Measurements from ENCODE around the gene RPF1. TPM values are rescaled to one million over a fixed set of nuclear protein-coding genes. Genes with fewer than 3 reads are reported as not detected.
A peak's percentile ranks its signal among the peaks of the same experiment; 100 is the strongest.

RPF1 gene
- total and polyA plus RNA-seq, 2 of the 8 experiments (the other 6 are each of a cell fraction or from before 2014, with no cell fraction given): 18.7 to 41.8 TPM

GRCh38 chr1:84506729-84507453 is 27.8 kb downstream of the RPF1 start:
- no peak overlapping the region for H3K14ac ChIP-seq (ENCODE audit: insufficient read length)
- FAIRE-seq: no peak
- peak overlapping the region; percentile 79 to 100 for H3K4me2 ChIP-seq (ENCODE audit: insufficient read depth in 1 of 2, low read depth in 2 of 2, low read length in 2 of 2)
- peak overlapping the region; percentile 81; the same call in 1 of the 2 replicates for H4K8ac ChIP-seq (ENCODE audit: extremely low read depth, insufficient read depth, low read length)
- TF ChIP-seq SRF (IDR thresholded peaks at IDR 0.05; ENCODE audit: low read depth, low read length): no peak
- peak; percentile 31 for TF ChIP-seq CTBP2 (IDR thresholded peaks at IDR 0.05; ENCODE audit: borderline replicate concordance, insufficient read depth, insufficient read length, low read length)
- TF ChIP-seq RFX5 (IDR thresholded peaks at IDR 0.05; ENCODE audit: borderline replicate concordance, low read depth, low read length): no peak
- TF ChIP-seq HDAC6 (IDR thresholded peaks at IDR 0.05; ENCODE audit: low read depth, low read length): no peak
- H3K9me3 ChIP-seq (ENCODE audit: insufficient read depth in 2 of 2, low read depth in 1 of 2, low read length in 1 of 2): no peaks in the 10 kb centered on the region
- ChIA-PET CTCF (ENCODE audit: partially characterized antibody) (interaction anchor here (0.8 to 1.8 kb wide), 6 partner anchors 76 to 438 kb away, joined by 3 to 6 read pairs (median 4); no protein-coding TSS in a partner anchor), POLR2A (ENCODE audit: partially characterized antibody) (interaction anchor here (1.2 to 1.6 kb wide), 5 partner anchors 9 to 97 kb away, joined by 4 to 8 read pairs (median 5); partner anchors contain the start of gene CTBS)
- peaks cover 16 to 17% of the 10 kb centered on the region in 2 experiments for H4K20me1 ChIP-seq (replicated peaks in 1 of 2; ENCODE audit: control insufficient read depth in 1 of 2, insufficient read depth in 2 of 2, low read length in 2 of 2)
- H3K23ac ChIP-seq (ENCODE audit: insufficient read length): no peak overlapping the region
- H3K4ac ChIP-seq (replicated peaks; ENCODE audit: insufficient read length, low read depth, low read length): no peak overlapping the region
- H2BK120ac ChIP-seq (replicated peaks; ENCODE audit: low read depth, low read length): no peak overlapping the region
- H3K4me1 ChIP-seq (replicated peaks in 1 of 4; ENCODE audit: control insufficient read depth in 3 of 4, insufficient read depth in 4 of 4, low read length in 3 of 4): peaks cover 0 to 10% (median 4%) of the 10 kb centered on the region in 4 experiments; a peak in 6 of 7 replicates
- H2BK15ac ChIP-seq (ENCODE audit: low read length): no peak overlapping the region
- no peak overlapping the region for H4K5ac ChIP-seq (ENCODE audit: insufficient read length, low read depth, low read length)
- H3K27ac ChIP-seq (ENCODE audit: low read depth, low read length): 0 out of 2 replicates have a peak overlapping the region, but pooled peaks have one; percentile 2
- DNase-seq (ENCODE audit: low read depth in 1 of 2, low spot score in 2 of 2): no peak
- peak overlapping the region in 3 of 4 experiments; percentile 8 to 40 (median 24); a peak in 2 of 7 replicates for H3K9ac ChIP-seq (replicated peaks in 1 of 4; ENCODE audit: extremely low read depth in 1 of 4, low read depth in 3 of 4, low read length in 3 of 4)
- peaks cover 3 to 35% of the 10 kb centered on the region in 2 experiments; a peak in 2 of 4 replicates for H3K79me2 ChIP-seq (ENCODE audit: control insufficient read depth in 1 of 2, insufficient read depth in 2 of 2, low read length in 2 of 2)
- WGBS, 2 experiments (ENCODE audit: extremely low coverage in 1 of 2, insufficient coverage in 1 of 2, insufficient read length in 1 of 2, insufficient replicate concordance in 2 of 2, low coverage in 1 of 2, low lambda C conversion rate in 2 of 2, missing lambda C conversion rate in 1 of 2): 22% methylated on average over 24 of the region's 26 CpGs; no CpG with 5 or more reads in 1 of the 2 experiments
- H3K18ac ChIP-seq (ENCODE audit: extremely low read depth, low read length): no peak overlapping the region
- H3K36me3 ChIP-seq (ENCODE audit: control insufficient read depth in 2 of 4, insufficient read depth in 4 of 4, low read length in 3 of 4): no peaks in the 10 kb centered on the region
- no peak overlapping the region for H2BK20ac ChIP-seq (ENCODE audit: low read length)
- 0 out of 2 replicates have a peak overlapping the region, but pooled peaks have one; percentile 51 for H2AFZ ChIP-seq (ENCODE audit: low read length)
- no peak overlapping the region for H2BK5ac ChIP-seq (ENCODE audit: low read depth, low read length)
- H3K27me3 ChIP-seq (replicated peaks in 1 of 4; ENCODE audit: control insufficient read depth in 3 of 4, extremely low read depth in 1 of 4, insufficient read depth in 3 of 4, low read length in 3 of 4): no peaks in the 10 kb centered on the region
- H2BK12ac ChIP-seq (ENCODE audit: low read depth, low read length): no peak overlapping the region
- no peak overlapping the region for H3K56ac ChIP-seq (replicated peaks; ENCODE audit: insufficient read length, low read depth, low read length)
- H4K91ac ChIP-seq (replicated peaks; ENCODE audit: insufficient read length, low read length): no peak overlapping the region
- H3K23me2 ChIP-seq (ENCODE audit: low read depth, low read length): peaks cover 6% of the 10 kb centered on the region; the same call in 1 of the 2 replicates
- H2AK5ac ChIP-seq (ENCODE audit: low read depth, low read length): no peak overlapping the region
- H3K4me3 ChIP-seq (ENCODE audit: extremely low read depth in 1 of 4, insufficient read depth in 2 of 4, low read depth in 3 of 4, low read length in 4 of 4): peak overlapping the region; percentile 88 to 97 (median 92)
- peaks cover 2% of the 10 kb centered on the region; the same call in 1 of the 2 replicates for H3K79me1 ChIP-seq (ENCODE audit: low read depth, low read length)
